ENCODE measurements around the gene SPTBN1.

DNA sequence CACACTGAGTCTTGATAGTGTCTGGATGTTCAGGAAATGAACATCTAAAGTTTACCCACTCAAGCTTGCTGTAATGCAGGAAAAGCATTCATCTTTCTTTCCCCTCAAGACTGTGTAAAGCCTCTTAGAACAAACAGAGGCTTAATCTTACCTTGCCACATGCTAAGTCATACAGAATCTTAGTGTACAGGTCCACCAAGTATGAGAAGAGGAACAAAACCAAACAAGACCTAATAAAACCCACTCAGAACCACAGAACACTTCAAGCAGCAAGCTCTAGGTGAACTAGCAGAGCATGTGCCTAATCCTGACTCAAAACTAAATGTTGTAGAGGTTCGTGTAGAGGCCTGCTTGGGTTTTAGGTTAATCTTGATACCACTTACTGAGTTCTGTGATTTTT is 97.6 kb downstream of the SPTBN1 start:
- TF ChIP-seq POLR2AphosphoS5 (IDR thresholded peaks at IDR 0.05; ENCODE audit: borderline replicate concordance, low read depth, low read length) (no peak), EZH2 (IDR thresholded peaks at IDR 0.05) (no peak), FOXP2 (optimal IDR thresholded peaks at IDR 0.05; ENCODE audit: control extremely low read depth, extremely low read length, insufficient read depth) (no peak)
